OCI-LY3 (cell line): ENCODE results near the gene INPP5E.

ENCODE experiments used
- H2AFZ ChIP-seq: fragments of 200-600, 300-600 bp; shearing (Covaris generic); 2 replicates; pipeline ENCODE4 v1.6.0; 2014; ENCODE audit warnings: antibody characterized with exemption, low read depth, low read length
- H3K27ac ChIP-seq: fragments of 200-600, 300-600 bp; sonication (generic); 2 replicates; pipeline ENCODE4 v1.5.1; 2014; ENCODE audit warnings: mild to moderate bottlenecking, low read length, moderate library complexity, mixed read lengths
- H3K27me3 ChIP-seq: fragments of 200-600, 300-600 bp; sonication (generic); 2 replicates; pipeline ENCODE4 v1.6.1; 2014; ENCODE audit warnings: low read depth, low read length, mixed read lengths
- H3K36me3 ChIP-seq: fragments of 200-600, 300-600 bp; sonication (generic); replicated peaks from 2 replicates; pipeline ENCODE3; 2014; ENCODE audit warnings: low read depth, low read length, mixed read lengths
- H3K4me1 ChIP-seq: fragments of 300-600, 200-600 bp; sonication (generic); 2 replicates; pipeline ENCODE4 v1.6.1; 2014; ENCODE audit warnings: low read length, mixed read lengths
- H3K4me2 ChIP-seq: fragments of 200-600, 300-600 bp; sonication (generic); 2 replicates; pipeline ENCODE4 v1.6.1; 2014; ENCODE audit warnings: low read length, mixed read lengths
- H3K4me3 ChIP-seq: fragments of 300-600, 200-600 bp; sonication (generic); 2 replicates; pipeline ENCODE4 v1.5.1; 2014; ENCODE audit warnings: antibody characterized with exemption, mild to moderate bottlenecking, low read length, moderate library complexity
- H3K79me2 ChIP-seq: fragments of 300-600, 200-600 bp; shearing (Covaris generic); 2 replicates; pipeline ENCODE4 v1.6.1; 2014; ENCODE audit warnings: mild to moderate bottlenecking, low read length, mixed read lengths
- H3K9ac ChIP-seq: fragments of 300-600, 200-600 bp; shearing (Covaris generic); 2 replicates; pipeline ENCODE4 v1.6.0; 2014; ENCODE audit warnings: mild to moderate bottlenecking, low read length, moderate library complexity
- H3K9me3 ChIP-seq: fragments of 200-600, 300-600 bp; shearing (Covaris generic); 2 replicates; pipeline ENCODE4 v1.6.1; 2014; ENCODE audit warnings: low read length, mixed read lengths; ENCODE audit not compliant: insufficient read depth
- H4K20me1 ChIP-seq: fragments of 200-600, 300-600 bp; sonication (generic); 2 replicates; pipeline ENCODE4 v1.6.1; 2016; ENCODE audit warnings: low read length, mixed read lengths; ENCODE audit not compliant: insufficient read depth
- CTCF ChIP-seq: fragments of 200-600, 300-600 bp; sonication (generic); IDR thresholded peaks from 2 replicates; pipeline ENCODE4 v1.5.1; 2014; ENCODE audit warnings: antibody characterized with exemption, low read length, low read depth
- EZH2phosphoT487 ChIP-seq: fragments of 200-600 bp; shearing (Covaris generic); IDR thresholded peaks from 2 replicates; pipeline ENCODE4 v1.6.1; 2018; ENCODE audit warnings: antibody characterized with exemption, mixed run types, low read depth

Gene INPP5E

GRCh38 chr9:136470792-136471469 is 31.3 kb upstream of the INPP5E start:
- H3K4me3 ChIP-seq = no peak overlapping the region
- TF ChIP-seq EZH2phosphoT487 = no peak
- no peak for TF ChIP-seq CTCF

GRCh38 chr9:136470356-136470755 is 30.7 kb upstream of the INPP5E start:
- Histone ChIP-seq H3K9ac (no peak overlapping the region), H3K4me3 (no peak overlapping the region), H2AFZ (no peak overlapping the region), H3K9me3 (no peaks in the 10 kb centered on the region), H3K4me2 (no peak overlapping the region), H3K36me3 (peaks cover 84% of the 10 kb centered on the region), H3K27ac (no peak overlapping the region), H3K79me2 (peaks cover 66% of the 10 kb centered on the region), H3K27me3 (no peaks in the 10 kb centered on the region), H4K20me1 (peaks cover 64% of the 10 kb centered on the region), H3K4me1 (no peaks in the 10 kb centered on the region)
- no peak for TF ChIP-seq CTCF

More at GRCh38 chr9:136470792-136471469, 31.3 kb upstream of the INPP5E start:
- Histone ChIP-seq H3K9me3 (no peaks in the 10 kb centered on the region), H3K79me2 (peaks cover 71% of the 10 kb centered on the region), H2AFZ (no peak overlapping the region), H4K20me1 (peaks cover 70% of the 10 kb centered on the region), H3K9ac (no peak overlapping the region), H3K27me3 (no peaks in the 10 kb centered on the region), H3K4me2 (no peak overlapping the region), H3K36me3 (peaks cover 84% of the 10 kb centered on the region), H3K27ac (no peak overlapping the region), H3K4me1 (no peaks in the 10 kb centered on the region)

GRCh38 chr9:136467766-136468165 is 28.1 kb upstream of the INPP5E start:
- H3K27me3 ChIP-seq = no peaks in the 10 kb centered on the region
- H2AFZ ChIP-seq = no peak overlapping the region
- H3K4me3 ChIP-seq = no peak overlapping the region
- H3K27ac ChIP-seq = no peak overlapping the region
- H3K4me2 ChIP-seq = no peak overlapping the region
- peaks cover 46% of the 10 kb centered on the region for H4K20me1 ChIP-seq
- TF ChIP-seq EZH2phosphoT487 (no peak), CTCF (no peak)
- no peak overlapping the region for H3K9ac ChIP-seq
- H3K4me1 ChIP-seq = no peaks in the 10 kb centered on the region
- H3K9me3 ChIP-seq = no peaks in the 10 kb centered on the region
- H3K36me3 ChIP-seq = peaks cover 80% of the 10 kb centered on the region
- peaks cover 43% of the 10 kb centered on the region for H3K79me2 ChIP-seq

- Histone ChIP-seq H3K4me1 (no peaks in the 10 kb centered on the region), H3K27ac (no peak overlapping the region), H3K9ac (no peak overlapping the region), H3K36me3 (peaks cover 75% of the 10 kb centered on the region), H3K9me3 (no peaks in the 10 kb centered on the region), H3K4me3 (no peak overlapping the region), H3K4me2 (no peak overlapping the region), H3K27me3 (no peaks in the 10 kb centered on the region), H2AFZ (no peak overlapping the region), H4K20me1 (peaks cover 30% of the 10 kb centered on the region), H3K79me2 (peaks cover 27% of the 10 kb centered on the region)
- TF ChIP-seq CTCF = no peak
- no peak for TF ChIP-seq EZH2phosphoT487
Measured at GRCh38 chr9:136466155-136466541, 26.5 kb upstream of the INPP5E start.
